LNCAP (cell line): Measurements from ENCODE around the gene ITPA.

Experiments used
- TF ChIP-seq, protein P1 (sequence below): fragments of 450-650 bp; IDR thresholded peaks from 2 replicates; pipeline ENCODE4 v1.5.1; 2017; ENCODE audit warnings: mild to moderate bottlenecking

The ITPA gene

GRCh38 chr20:3192226-3193015 lies 16.9 kb upstream of the ITPA start:
- TF ChIP-seq, protein P1, sequence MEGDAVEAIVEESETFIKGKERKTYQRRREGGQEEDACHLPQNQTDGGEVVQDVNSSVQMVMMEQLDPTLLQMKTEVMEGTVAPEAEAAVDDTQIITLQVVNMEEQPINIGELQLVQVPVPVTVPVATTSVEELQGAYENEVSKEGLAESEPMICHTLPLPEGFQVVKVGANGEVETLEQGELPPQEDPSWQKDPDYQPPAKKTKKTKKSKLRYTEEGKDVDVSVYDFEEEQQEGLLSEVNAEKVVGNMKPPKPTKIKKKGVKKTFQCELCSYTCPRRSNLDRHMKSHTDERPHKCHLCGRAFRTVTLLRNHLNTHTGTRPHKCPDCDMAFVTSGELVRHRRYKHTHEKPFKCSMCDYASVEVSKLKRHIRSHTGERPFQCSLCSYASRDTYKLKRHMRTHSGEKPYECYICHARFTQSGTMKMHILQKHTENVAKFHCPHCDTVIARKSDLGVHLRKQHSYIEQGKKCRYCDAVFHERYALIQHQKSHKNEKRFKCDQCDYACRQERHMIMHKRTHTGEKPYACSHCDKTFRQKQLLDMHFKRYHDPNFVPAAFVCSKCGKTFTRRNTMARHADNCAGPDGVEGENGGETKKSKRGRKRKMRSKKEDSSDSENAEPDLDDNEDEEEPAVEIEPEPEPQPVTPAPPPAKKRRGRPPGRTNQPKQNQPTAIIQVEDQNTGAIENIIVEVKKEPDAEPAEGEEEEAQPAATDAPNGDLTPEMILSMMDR, result no peak

- TF ChIP-seq, protein P1, result no peak
Measured at GRCh38 chr20:3193806-3194616, 15.3 kb upstream of the ITPA start.

DNA sequence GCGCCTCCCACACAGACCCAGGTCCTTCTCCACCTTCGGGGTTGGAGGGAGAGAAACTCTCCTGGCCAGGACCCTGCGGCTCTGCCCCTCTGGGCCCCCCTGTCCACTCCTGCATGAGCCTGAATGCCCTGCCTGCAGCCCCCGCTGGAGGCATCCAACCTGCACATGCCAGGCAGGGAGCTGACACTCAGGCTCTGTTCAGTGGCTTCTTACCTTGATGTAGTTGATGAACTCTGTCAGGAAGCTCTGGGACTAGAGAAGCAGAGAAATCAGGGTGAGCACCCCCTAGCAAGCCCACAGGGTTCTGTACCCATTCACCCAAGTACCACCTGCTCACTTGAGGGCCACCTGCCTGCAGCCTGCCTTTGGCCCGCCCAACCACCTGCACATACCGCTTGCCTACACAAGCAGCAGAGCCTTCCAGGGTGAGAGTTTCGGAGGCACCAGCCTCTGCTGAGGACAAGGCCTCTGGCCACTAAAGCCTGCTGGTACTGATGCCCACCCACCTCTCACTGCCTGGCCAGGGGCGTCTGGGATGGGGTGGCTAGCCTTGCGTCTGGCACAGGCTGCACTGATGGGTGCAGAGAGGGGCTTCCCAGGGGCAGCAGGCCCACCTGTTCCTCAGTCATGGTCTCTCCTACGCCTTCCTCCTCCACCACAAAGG lies 14.5 kb upstream of the ITPA start:
- TF ChIP-seq, protein P1, result no peak

GRCh38 chr20:3195590-3196237 lies 13.6 kb upstream of the ITPA start:
- TF ChIP-seq, protein P1, result no peak

DNA sequence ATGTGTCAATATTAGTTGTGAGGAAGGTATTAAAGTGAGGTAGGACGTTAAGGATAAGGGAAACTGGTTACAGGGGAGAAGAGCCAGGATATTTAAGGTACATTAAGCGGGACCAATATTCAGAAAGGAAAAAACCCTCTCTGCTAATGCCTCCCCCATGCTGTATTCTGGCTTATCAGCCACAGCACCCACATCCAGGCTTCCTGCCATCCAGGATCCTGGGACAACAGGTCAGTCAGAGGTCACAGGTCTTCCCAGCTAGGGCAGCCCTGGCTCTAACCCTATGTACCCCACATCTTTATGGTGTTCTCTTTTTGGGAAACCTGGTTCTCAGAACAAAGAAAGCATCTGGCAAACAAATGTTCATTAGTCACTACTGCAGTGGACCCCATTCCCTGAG lies 10.1 kb upstream of the ITPA start:
- TF ChIP-seq, protein P1, result no peak

- TF ChIP-seq, protein P1, result no peak
Measured at GRCh38 chr20:3199976-3200755, 9.1 kb upstream of the ITPA start.
